ENCODE measurements around the gene PLAU.

DNA sequence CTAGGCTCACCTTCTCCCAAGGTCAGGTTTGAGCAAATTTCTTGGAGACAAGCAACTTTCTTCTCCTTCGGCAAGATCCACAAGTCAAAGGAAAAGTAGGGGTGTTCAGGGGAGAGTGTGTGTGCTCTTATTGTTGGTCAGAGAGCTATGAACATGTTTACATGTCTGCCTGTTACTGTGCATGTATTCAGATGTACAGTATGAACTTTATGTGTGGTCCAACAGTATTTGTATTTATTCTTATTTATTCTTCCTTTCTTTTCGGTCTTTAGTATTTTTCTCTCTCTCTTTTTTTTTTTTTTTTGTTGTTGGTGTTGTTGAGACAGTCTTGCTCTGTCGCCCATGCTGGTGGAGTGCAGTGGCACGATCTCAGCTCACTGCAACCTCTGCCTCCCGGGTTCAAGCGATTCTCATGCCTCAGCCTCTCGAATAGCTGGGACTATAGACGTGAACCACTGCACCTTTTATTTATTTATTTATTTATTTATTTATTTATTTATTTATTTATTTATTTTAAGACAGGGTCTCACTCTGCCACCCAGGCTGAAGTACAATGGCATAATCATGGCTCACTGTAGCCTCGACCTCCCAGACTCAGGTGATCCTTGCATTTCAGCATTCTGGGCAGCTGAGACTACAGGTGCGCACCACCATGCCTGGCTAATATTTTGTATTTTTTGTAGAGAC lies 38.2 kb downstream of the PLAU start:
- TF ChIP-seq, protein P1, sequence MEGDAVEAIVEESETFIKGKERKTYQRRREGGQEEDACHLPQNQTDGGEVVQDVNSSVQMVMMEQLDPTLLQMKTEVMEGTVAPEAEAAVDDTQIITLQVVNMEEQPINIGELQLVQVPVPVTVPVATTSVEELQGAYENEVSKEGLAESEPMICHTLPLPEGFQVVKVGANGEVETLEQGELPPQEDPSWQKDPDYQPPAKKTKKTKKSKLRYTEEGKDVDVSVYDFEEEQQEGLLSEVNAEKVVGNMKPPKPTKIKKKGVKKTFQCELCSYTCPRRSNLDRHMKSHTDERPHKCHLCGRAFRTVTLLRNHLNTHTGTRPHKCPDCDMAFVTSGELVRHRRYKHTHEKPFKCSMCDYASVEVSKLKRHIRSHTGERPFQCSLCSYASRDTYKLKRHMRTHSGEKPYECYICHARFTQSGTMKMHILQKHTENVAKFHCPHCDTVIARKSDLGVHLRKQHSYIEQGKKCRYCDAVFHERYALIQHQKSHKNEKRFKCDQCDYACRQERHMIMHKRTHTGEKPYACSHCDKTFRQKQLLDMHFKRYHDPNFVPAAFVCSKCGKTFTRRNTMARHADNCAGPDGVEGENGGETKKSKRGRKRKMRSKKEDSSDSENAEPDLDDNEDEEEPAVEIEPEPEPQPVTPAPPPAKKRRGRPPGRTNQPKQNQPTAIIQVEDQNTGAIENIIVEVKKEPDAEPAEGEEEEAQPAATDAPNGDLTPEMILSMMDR (conservative IDR thresholded peaks at IDR 0.05; ENCODE audit: low read length): no peak
- TF ChIP-seq EZH2phosphoT487 (IDR thresholded peaks at IDR 0.05; ENCODE audit: borderline replicate concordance, low read depth, low read length): no peak

Measured in OCI-LY7 (cell line).